Stimulated activated CD4-positive, alpha-beta T cell treated with anti-CD3 and anti-CD28 coated beads, TNF-alpha, amount 100 ng/mL, for 48 hours (primary cell): Measurements from ENCODE around the gene MARCOL.
"Not testable (repeated sequence)": the region's sequence is repeated elsewhere in the genome, so short reads cannot be mapped to it uniquely, and the experiment has no call there.

ENCODE experiments used
- DNase-seq, 3 donors: peaks; one replicate each; pipeline ENCODE4 v3.0.0-alpha.2; 2020; ENCODE audit warnings: low read depth in 3 of 3

Gene MARCOL

GRCh38 chr5:148267962-148268361, 29.6 kb downstream of the MARCOL start:
- DNase-seq, result no peak

GRCh38 chr5:148268566-148268965, 30.2 kb downstream of the MARCOL start, which contains the start of gene SPINK13:
SPINK13 (plus strand) TSS chr5:148268794; CDS start chr5:148270073, 1,279 bp downstream.
- DNase-seq, result no peak

DNA sequence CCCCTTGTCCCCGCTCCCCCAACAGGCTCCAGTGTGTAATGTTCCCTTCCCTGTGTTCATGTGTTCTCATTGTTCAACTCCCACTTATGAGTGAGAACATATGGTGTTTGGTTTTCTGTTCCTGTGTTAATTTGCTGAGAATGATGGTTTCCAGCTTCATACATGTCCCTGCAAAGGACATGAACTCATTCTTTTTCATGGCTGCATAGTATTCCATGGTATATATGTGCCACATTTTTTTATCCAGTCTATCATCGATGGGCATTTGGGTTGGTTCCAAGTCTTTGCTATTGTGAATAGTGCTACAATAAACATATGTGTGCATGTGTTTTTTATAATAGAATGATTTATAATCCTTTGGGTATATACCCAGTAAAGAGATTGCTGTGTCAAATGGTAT, 36.8 kb downstream of the MARCOL start:
- not testable (repeated sequence) for DNase-seq

DNA sequence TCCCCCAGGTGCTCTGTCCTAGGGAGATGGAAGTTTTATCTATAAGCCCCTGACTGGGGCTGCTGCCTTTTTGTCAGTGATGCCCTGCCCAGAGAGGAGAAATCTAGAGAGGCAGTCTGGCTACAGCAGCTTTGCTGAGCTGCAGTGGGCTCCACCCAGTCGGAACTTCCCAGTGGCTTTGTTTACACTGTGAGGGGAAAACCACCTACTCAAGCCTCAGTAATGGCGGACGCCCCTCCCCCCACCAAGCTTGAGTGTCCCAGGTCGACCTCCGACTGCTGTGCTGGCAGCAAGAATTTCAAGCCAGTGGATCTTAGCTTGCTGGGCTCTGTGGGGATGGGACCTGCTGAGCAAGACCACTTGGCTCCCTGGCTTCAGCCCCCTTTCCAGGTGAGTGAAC, 42.6 kb downstream of the MARCOL start:
- DNase-seq, result not testable (repeated sequence)

GRCh38 chr5:148281336-148281735, 43.0 kb downstream of the MARCOL start:
- not testable (repeated sequence) for DNase-seq

- no peak for DNase-seq
Observed at GRCh38 chr5:148290271-148291195, 52.2 kb downstream of the MARCOL start.
